ENCODE results near the gene SASH1. TPM values are rescaled to one million over a fixed set of nuclear protein-coding genes. Genes with fewer than 3 reads are reported as not detected.

Gene SASH1
- total RNA-seq, 2 donors from 2014 or later: 77.0 to 82.3 TPM

- Histone ChIP-seq H3K9me3 (no peaks in the 10 kb centered on the region), H3K4me1 (ENCODE audit: control insufficient read depth in 1 of 2, low read depth in 2 of 2) (no peaks in the 10 kb centered on the region), H3K36me3 (no peaks in the 10 kb centered on the region), H3K27me3 (replicated peaks; ENCODE audit: insufficient read depth) (no peaks in the 10 kb centered on the region), H3K4me3 (no peak overlapping the region), H3K27ac (no peak overlapping the region)
- ATAC-seq (ENCODE audit: insufficient number of reproducible peaks, low FRiP score, low read depth): no peak
- DNase-seq (ENCODE audit: low spot score): no peak
- no peak for TF ChIP-seq CTCF (IDR thresholded peaks at IDR 0.05)
Measured at GRCh38 chr6:148317051-148317450, 25.6 kb upstream of the SASH1 start.

GRCh38 chr6:148317739-148318138 lies 24.9 kb upstream of the SASH1 start:
- H3K4me1 ChIP-seq (ENCODE audit: control insufficient read depth in 1 of 2, low read depth in 2 of 2): no peaks in the 10 kb centered on the region
- no peak overlapping the region for H3K4me3 ChIP-seq
- no peak overlapping the region for H3K27ac ChIP-seq
- H3K36me3 ChIP-seq: no peaks in the 10 kb centered on the region
- DNase-seq (ENCODE audit: low spot score) (no peak), ATAC-seq (ENCODE audit: insufficient number of reproducible peaks, low FRiP score, low read depth) (no peak)
- no peak for TF ChIP-seq CTCF (IDR thresholded peaks at IDR 0.05)
- no peaks in the 10 kb centered on the region for H3K27me3 ChIP-seq (replicated peaks; ENCODE audit: insufficient read depth)
- H3K9me3 ChIP-seq: no peaks in the 10 kb centered on the region

- H3K9me3 ChIP-seq: no peaks in the 10 kb centered on the region
- no peaks in the 10 kb centered on the region for H3K27me3 ChIP-seq (replicated peaks; ENCODE audit: insufficient read depth)
- no peaks in the 10 kb centered on the region for H3K4me1 ChIP-seq (ENCODE audit: control insufficient read depth in 1 of 2, low read depth in 2 of 2)
- no peak overlapping the region for H3K4me3 ChIP-seq
- DNase-seq (ENCODE audit: low spot score) (no peak), ATAC-seq (ENCODE audit: insufficient number of reproducible peaks, low FRiP score, low read depth) (no peak)
- no peaks in the 10 kb centered on the region for H3K36me3 ChIP-seq
- H3K27ac ChIP-seq: no peak overlapping the region
- no peak for TF ChIP-seq CTCF (IDR thresholded peaks at IDR 0.05)
Measured at GRCh38 chr6:148322704-148323103, 19.9 kb upstream of the SASH1 start.

- Histone ChIP-seq H3K4me1 (ENCODE audit: control insufficient read depth in 1 of 2, low read depth in 2 of 2) (no peaks in the 10 kb centered on the region), H3K4me3 (no peak overlapping the region), H3K27me3 (replicated peaks; ENCODE audit: insufficient read depth) (no peaks in the 10 kb centered on the region), H3K36me3 (no peaks in the 10 kb centered on the region), H3K27ac (no peak overlapping the region), H3K9me3 (no peaks in the 10 kb centered on the region)
- DNase-seq (ENCODE audit: low spot score): no peak
- TF ChIP-seq CTCF (IDR thresholded peaks at IDR 0.05): no peak
- no peak for ATAC-seq (ENCODE audit: insufficient number of reproducible peaks, low FRiP score, low read depth)
Measured at GRCh38 chr6:148323344-148323743, 19.3 kb upstream of the SASH1 start.

GRCh38 chr6:148324297-148324985 lies 18.2 kb upstream of the SASH1 start:
- H3K4me1 ChIP-seq (ENCODE audit: control insufficient read depth in 1 of 2, low read depth in 2 of 2): peaks cover 4 to 9% of the 10 kb centered on the region in 2 donors
- H3K27me3 ChIP-seq (replicated peaks; ENCODE audit: insufficient read depth): no peaks in the 10 kb centered on the region
- H3K4me3 ChIP-seq: no peak overlapping the region
- no peak for ATAC-seq (ENCODE audit: insufficient number of reproducible peaks, low FRiP score, low read depth)
- no peaks in the 10 kb centered on the region for H3K36me3 ChIP-seq
- H3K27ac ChIP-seq: peak overlapping the region in 1 of 2 donors; percentile 45
- no peak for DNase-seq (ENCODE audit: low spot score)
- H3K9me3 ChIP-seq: no peaks in the 10 kb centered on the region
- no peak for TF ChIP-seq CTCF (IDR thresholded peaks at IDR 0.05)

Data from thoracic aorta (tissue), 2 donors.